Body of pancreas (tissue), 4 donors: ENCODE data around the gene ANKS3.

ENCODE experiments used
- CTCF ChIP-seq, 7 experiments: fragments of 450-650 bp in 4 of 7; fragments of 200-600 bp in 3 of 7; sonication (generic) in 3 of 7; IDR thresholded peaks; one replicate each; pipeline ENCODE4 v1.5.1; 2016 to 2019; ENCODE audit warnings: antibody characterized with exemption in 7 of 7
- POLR2A ChIP-seq, 3 donors: fragments of 450-650 bp; IDR thresholded peaks; one replicate each; pipeline ENCODE4 v1.6.1; 2016; ENCODE audit warnings: antibody characterized with exemption in 3 of 3, mild to moderate bottlenecking in 2 of 3

- TF ChIP-seq CTCF (IDR thresholded peaks at IDR 0.05) (no peak), POLR2A (IDR thresholded peaks at IDR 0.05) (no peak)
Observed at GRCh38 chr16:4733211-4733742, 794 bp downstream of the ANKS3 start.
